ENCODE results near the gene POLR1G. TPM values are rescaled to one million over a fixed set of nuclear protein-coding genes. Genes with fewer than 3 reads are reported as not detected.
A peak's percentile ranks its signal among the peaks of the same experiment; 100 is the strongest.

The POLR1G gene
- total and polyA plus RNA-seq, 9 of the 15 experiments (the other 6 are each of a cell fraction or from before 2014, with no cell fraction given): 3.0 to 50.1 (median 27.4) TPM

DNA sequence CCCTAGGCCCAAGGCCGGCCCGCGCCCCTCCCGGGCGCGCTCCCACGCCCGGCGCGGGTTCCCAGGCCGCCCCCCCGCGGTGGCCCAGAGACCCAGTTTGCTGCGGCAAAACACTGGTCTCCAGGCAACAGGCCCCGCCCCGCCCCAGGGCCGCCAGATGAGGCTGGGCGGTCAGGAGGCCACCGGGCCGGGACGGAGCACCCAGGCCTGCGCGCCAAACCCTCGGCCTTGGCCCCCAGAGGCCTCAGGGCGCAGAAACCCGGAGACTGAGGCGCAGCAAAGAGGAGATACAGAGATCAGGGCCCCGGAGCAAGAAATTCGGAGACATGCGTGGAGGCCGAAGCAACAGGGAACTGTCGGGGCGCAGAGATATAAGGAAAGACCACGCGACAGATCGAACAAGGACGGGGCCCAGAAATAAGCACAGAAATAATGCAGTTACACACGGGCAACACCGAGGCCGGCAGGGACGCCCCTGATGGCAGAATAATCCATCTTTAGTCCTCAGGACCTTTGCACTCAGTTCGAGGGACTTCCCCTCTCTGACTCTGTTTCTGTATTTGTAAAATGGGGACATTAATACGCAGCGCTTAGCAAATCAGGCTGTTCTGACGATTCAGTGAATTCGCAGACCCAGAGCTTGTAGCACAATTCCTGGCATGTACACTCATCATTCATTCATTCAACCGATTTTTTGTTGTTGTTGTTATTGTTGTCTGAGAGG is 38.0 kb downstream of the POLR1G start (continued):
- TF ChIP-seq EHMT2 (IDR thresholded peaks at IDR 0.05) (no peak), CREBBP (IDR thresholded peaks at IDR 0.05; ENCODE audit: low read depth, low read length) (no peak), ADNP (tag; IDR thresholded peaks at IDR 0.05) (no peak), KDM1A (IDR thresholded peaks at IDR 0.05) (no peak), CCAR2 (IDR thresholded peaks at IDR 0.05; ENCODE audit: low read depth, low read length) (no peak), ZKSCAN3 (CRISPR knock-in tag; IDR thresholded peaks at IDR 0.05) (no peak), ZZZ3 (IDR thresholded peaks at IDR 0.05) (no peak), ZNF445 (CRISPR knock-in tag; IDR thresholded peaks at IDR 0.05; ENCODE audit: low read depth) (no peak), SAFB2 (IDR thresholded peaks at IDR 0.05; ENCODE audit: borderline replicate concordance, low read depth, low read length, severe bottlenecking) (no peak), ZNF24 (IDR thresholded peaks at IDR 0.05) (peak; percentile 40; the same call in 1 of the 2 replicates), ZNF316 (IDR thresholded peaks at IDR 0.05) (no peak), RFX1 (IDR thresholded peaks at IDR 0.05) (peak; percentile 92), U2AF2 (optimal IDR thresholded peaks at IDR 0.05; ENCODE audit: low read depth, low read length) (no peak), RBBP5 (IDR thresholded peaks at IDR 0.05; ENCODE audit: borderline replicate concordance, insufficient read depth, low read length, poor library complexity, severe bottlenecking) (peak; percentile 54), FOXA3 (CRISPR knock-in tag; conservative IDR thresholded peaks at IDR 0.05 in 1 of 2, IDR thresholded peaks at IDR 0.05 in 1 of 2) (no peak), ARID1B (IDR thresholded peaks at IDR 0.05) (peak; percentile 35; the same call in 1 of the 2 replicates), SMARCA5 (IDR thresholded peaks at IDR 0.05) (no peak), HNRNPLL (IDR thresholded peaks at IDR 0.05; ENCODE audit: low read depth, low read length, poor library complexity, severe bottlenecking) (peak; percentile 61), ILK (tag; IDR thresholded peaks at IDR 0.05; ENCODE audit: borderline replicate concordance, low read depth) (no peak), HSF4 (CRISPR knock-in tag; IDR thresholded peaks at IDR 0.05; ENCODE audit: borderline replicate concordance) (no peak)
- TF ChIP-seq, protein P1, sequence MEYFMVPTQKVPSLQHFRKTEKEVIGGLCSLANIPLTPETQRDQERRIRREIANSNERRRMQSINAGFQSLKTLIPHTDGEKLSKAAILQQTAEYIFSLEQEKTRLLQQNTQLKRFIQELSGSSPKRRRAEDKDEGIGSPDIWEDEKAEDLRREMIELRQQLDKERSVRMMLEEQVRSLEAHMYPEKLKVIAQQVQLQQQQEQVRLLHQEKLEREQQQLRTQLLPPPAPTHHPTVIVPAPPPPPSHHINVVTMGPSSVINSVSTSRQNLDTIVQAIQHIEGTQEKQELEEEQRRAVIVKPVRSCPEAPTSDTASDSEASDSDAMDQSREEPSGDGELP (CRISPR knock-in tag; IDR thresholded peaks at IDR 0.05; ENCODE audit: borderline replicate concordance): peak; percentile 81; the same call in 1 of the 2 replicates
- TF ChIP-seq, protein P2, sequence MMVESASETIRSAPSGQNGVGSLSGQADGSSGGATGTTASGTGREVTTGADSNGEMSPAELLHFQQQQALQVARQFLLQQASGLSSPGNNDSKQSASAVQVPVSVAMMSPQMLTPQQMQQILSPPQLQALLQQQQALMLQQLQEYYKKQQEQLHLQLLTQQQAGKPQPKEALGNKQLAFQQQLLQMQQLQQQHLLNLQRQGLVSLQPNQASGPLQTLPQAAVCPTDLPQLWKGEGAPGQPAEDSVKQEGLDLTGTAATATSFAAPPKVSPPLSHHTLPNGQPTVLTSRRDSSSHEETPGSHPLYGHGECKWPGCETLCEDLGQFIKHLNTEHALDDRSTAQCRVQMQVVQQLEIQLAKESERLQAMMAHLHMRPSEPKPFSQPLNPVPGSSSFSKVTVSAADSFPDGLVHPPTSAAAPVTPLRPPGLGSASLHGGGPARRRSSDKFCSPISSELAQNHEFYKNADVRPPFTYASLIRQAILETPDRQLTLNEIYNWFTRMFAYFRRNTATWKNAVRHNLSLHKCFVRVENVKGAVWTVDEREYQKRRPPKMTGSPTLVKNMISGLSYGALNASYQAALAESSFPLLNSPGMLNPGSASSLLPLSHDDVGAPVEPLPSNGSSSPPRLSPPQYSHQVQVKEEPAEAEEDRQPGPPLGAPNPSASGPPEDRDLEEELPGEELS (CRISPR knock-in tag; IDR thresholded peaks at IDR 0.05; ENCODE audit: borderline replicate concordance): no peak

All from K562 (cell line).